GM19468 (cell line): Measurements from ENCODE around the gene MRPL37.

Experiments
- ATAC-seq: cut with Tn5 transposase; IDR thresholded peaks from one replicate; pipeline ENCODE4 v1.9.1; 2021; ENCODE audit warnings: mild to moderate bottlenecking, moderate library complexity, moderate number of reproducible peaks; ENCODE audit not compliant: unreplicated experiment; ENCODE audit errors: extremely low read depth

MRPL37 gene

GRCh38 chr1:54237586-54237985 lies 37.6 kb downstream of the MRPL37 start:
- ATAC-seq, result no peak

- no peak for ATAC-seq
Observed at GRCh38 chr1:54238353-54239034, 38.5 kb downstream of the MRPL37 start.

GRCh38 chr1:54239035-54239383 lies 39.0 kb downstream of the MRPL37 start:
- no peak for ATAC-seq

GRCh38 chr1:54239631-54240031 lies 39.7 kb downstream of the MRPL37 start:
- no peak for ATAC-seq

GRCh38 chr1:54240741-54241335 lies 40.9 kb downstream of the MRPL37 start:
- no peak for ATAC-seq

GRCh38 chr1:54241364-54241763 lies 41.4 kb downstream of the MRPL37 start:
- no peak for ATAC-seq

GRCh38 chr1:54243022-54243421 lies 43.1 kb downstream of the MRPL37 start:
- ATAC-seq, result no peak

GRCh38 chr1:54244655-54245054 lies 44.7 kb downstream of the MRPL37 start:
- ATAC-seq, result no peak

GRCh38 chr1:54245501-54245900 lies 45.5 kb downstream of the MRPL37 start:
- no peak for ATAC-seq

- no peak for ATAC-seq
Observed at GRCh38 chr1:54246116-54246721, 46.3 kb downstream of the MRPL37 start.

- no peak for ATAC-seq
Observed at GRCh38 chr1:54247863-54248515, 48.0 kb downstream of the MRPL37 start.

GRCh38 chr1:54248966-54249365 lies 49.0 kb downstream of the MRPL37 start:
- ATAC-seq, result no peak

GRCh38 chr1:54249819-54250435 lies 50.0 kb downstream of the MRPL37 start:
- ATAC-seq, result no peak

GRCh38 chr1:54250670-54251069 lies 50.7 kb downstream of the MRPL37 start:
- no peak for ATAC-seq

- no peak for ATAC-seq
Observed at GRCh38 chr1:54252371-54252936, 52.5 kb downstream of the MRPL37 start.

- ATAC-seq, result no peak
Observed at GRCh38 chr1:54253480-54253879, 53.5 kb downstream of the MRPL37 start.

- ATAC-seq, result no peak
Observed at GRCh38 chr1:54254055-54254454, 54.1 kb downstream of the MRPL37 start.

- ATAC-seq, result no peak
Observed at GRCh38 chr1:54255026-54255702, 55.2 kb downstream of the MRPL37 start.

GRCh38 chr1:54256522-54257345 lies 56.8 kb downstream of the MRPL37 start:
- no peak for ATAC-seq
